Cortex of kidney (tissue), 1 donor: ENCODE data around the gene PECR.
"Not testable (repeated sequence)": the region's sequence is repeated elsewhere in the genome, so short reads cannot be mapped to it uniquely, and the experiment has no call there.

Experiments used
- DNase-seq: peaks from one replicate; lab custom pipeline; 2025; lab: John Stamatoyannopoulos, UW

The PECR gene

DNA sequence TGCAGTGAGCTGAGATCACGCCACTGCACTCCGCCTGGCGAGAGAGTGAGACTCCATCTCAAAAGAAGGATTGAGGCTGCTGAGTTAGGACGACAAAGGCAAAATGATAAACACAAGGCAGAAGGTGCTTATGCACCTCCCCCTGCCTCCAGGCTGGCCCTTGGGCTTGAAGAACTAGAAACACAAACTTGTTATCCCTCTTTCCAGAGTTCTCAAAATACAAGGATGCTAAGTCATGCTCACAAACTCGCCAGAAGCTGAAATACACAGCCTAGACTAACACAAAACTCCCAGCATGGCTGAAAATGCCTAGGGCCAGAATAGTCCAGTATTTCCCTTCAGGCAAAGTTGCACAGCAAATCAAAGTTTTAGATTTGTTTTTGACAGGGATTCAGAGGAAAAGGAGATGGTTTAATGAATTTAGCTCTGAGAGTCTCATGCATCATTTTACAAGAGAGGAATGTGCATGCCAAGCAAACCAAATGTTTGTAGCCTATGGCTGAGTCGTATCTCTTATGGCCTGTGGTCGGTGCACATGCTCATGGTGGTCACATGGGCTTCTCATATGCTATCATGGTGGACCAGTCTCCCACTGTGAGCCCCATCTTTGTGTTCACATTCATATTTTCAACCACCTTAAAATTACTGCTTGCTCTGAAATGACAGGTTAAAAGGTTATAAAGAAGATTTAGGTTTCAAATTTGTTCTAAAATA, 52.0 kb downstream of the PECR start:
- DNase-seq = no peak

DNA sequence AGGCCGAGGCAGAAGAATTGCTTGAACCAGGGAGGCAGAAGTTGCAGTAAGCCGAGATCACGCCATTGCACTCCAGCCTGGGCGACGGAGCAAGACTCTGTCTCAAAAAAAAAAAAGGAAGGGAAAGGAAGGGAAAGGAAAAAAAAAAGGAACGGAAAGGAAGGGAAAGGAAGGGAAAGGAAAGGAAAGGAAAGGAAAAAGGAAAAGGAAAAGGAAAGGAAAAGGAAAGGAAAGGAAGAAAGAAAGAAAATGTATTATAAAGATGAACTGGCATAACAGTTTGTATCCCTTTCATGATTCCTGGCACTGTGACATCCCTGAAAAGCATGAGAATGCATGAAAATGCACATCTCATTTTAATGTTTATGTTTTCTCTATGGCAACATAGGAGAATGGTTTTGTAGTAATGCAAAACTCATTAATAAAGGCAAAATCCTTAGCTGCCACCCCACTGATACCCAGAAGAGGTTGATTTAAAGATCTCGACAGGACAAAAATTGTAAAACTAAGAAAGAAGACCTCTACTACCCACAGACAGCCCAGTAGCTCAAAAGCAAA, 56.8 kb downstream of the PECR start:
- no peak for DNase-seq

DNA sequence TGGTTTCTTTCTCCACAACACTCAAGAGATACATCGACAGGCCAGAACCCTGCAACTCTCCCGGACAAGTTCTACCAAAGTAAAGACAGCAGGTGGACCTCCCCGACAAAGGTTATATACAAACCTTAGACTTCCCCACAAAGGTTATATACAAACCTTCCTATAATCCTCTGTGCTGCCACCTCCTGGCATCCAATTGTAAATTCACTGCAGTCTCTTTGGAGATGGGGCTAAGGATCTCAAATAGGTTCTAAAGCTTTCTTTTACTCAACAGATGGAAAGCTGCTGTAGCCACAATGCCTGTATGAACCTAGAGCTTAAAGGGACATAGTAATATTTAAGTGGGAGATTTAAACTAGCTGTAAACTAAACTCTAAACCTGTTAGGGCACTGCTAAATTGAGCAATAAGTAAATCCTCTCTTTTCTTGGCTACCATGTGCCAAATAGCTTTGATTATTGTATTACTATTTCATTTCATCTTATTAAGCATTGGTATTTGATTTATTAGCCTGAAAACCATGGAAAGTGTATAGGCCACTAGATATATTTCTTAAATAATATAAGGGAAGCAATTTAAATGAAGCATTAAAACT, 58.5 kb downstream of the PECR start:
- DNase-seq = no peak

DNA sequence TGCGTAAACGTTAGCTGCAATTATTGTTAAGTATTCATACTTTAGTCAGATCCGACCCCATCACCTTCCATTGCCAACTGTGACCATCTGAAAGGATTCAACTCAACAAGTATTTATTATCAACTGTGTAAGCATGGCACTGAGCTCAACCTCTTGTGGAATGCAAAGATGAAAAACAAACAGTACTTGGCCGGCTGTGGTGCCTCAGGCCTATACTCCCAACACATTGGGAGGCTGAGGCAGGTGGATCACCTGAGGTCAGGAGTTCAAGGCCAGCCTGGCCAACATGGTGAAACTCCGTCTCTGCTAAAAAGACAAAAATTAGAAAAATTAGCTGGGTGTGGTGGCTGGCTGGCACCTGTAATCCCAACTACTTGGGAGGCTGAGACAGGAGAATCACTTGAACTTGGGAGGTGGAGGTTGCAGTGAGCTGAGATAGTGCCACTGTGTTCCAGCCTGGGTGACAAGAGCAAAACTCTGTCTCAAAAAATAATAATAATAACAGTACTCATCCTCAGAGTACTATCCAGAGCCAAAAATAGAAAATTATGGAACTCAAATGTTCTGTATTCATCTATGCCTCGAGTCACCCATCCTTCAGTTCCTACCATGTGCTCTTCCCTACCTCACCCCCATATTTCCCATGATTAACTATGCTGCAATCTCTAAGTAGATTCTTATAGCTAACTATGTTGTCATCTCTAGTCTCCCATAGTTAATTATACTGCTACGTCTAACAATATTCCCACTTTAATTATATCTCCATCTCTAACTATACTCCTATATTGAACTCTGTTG, 59.6 kb downstream of the PECR start:
- DNase-seq = no peak

DNA sequence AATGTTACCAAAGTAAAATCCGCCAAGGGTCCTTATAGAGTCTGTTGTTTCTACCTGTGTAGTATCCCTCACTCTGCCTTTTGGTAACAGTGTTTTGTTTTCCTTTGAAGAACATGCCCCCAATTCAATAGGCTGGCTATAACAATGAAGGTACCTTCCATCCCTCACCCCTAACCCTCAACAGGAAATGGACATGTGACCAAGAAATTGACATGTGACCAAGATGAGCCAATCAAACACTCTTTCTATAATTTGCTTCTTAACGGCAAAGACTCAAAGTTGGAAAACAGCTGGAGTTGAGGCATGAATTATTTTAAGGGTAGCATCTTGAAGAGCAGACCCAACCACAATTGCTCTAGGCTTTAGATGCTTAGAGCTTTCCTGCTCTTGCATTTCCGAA, 62.9 kb downstream of the PECR start:
- DNase-seq = no peak

DNA sequence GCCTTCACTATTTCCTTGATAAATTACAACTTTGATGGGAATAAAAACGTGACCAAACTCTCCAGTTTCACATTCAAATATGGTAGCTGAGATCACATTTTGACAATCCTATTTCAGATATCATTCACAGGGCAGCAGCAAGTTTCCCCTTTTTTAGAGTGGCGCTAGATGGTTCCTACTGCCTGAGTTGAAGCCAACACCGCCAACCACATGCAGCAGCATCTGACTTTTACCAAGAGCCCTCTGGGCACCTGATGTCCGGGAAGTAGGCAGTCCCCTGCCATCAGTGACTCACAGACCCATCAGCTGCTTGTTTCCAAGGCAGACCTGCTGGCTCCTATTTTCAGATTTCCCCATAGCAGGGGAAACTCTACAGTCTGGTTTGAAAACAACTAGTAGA, 64.2 kb downstream of the PECR start:
- DNase-seq = no peak

DNA sequence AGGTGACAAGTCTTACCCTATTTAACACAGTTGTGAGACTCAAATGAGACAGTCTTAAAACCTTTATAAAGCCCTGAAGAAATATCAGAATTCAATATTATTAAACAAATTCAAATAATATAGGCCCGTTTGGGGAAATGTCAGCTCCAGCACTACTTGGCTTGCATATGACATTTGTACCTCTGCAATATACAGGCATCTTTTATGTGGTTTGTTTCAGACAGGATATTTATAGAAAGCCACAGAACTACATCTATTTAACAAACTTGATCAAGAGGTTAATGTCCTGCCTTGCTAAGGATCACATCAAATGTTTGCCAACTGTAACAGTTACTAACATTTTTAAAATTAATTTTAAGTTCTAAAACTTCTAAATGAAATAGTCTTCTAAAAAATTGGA, 65.0 kb downstream of the PECR start:
- DNase-seq = no peak

DNA sequence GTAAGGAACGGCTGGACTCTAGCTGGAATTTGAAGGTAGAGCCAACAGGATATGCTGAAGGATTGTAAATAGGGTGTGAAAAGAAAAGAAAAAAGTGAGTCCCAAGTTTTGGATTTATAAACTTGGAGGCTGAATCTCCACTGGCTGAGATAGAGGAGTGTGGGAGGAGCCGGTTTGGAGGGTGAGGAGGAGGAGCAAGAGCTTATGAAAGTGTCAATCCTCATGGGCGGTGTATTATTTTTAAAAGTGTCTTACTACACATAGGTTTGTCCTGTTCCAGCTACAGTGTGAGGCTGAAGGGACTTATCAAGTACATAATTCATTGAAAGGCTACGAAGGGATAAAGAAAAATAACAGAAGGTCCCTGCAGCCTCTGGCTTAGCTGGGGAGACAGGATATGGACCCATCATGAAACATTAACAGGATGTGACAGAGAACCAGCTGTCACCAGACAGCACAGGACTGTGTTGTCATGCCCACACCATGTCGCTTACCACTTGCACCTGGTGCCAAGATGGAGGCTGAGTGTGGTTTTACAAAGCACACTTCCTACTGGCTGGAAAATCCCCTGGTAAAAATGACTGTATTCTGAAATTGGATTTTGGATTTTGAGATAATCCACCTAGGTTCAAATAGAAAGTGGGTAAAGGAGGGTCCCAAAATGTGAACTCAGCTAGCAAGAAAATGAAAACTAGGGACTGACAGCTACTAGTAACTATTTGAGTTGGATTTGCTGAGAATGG, 65.7 kb downstream of the PECR start:
- DNase-seq = no peak

DNA sequence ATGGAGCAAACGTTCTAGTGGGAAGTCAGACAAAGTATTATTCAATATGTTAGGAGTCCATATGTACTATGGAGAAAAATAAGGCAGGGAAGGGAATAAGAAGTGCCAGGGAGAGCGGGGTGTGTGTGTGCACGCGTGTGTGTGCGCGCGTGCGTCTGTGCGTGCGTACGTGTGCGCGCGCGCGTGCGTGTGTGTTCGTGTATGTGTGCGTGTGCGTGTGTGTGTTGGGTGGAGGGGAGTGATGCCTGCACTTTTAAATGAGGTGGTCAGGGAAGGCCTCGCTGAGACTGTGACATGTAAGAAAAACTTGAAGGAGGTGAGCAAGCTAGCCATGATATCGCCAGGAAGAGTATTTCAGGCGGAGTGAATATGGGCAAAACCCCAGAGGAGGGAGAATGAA, 66.6 kb downstream of the PECR start:
- no peak for DNase-seq

DNA sequence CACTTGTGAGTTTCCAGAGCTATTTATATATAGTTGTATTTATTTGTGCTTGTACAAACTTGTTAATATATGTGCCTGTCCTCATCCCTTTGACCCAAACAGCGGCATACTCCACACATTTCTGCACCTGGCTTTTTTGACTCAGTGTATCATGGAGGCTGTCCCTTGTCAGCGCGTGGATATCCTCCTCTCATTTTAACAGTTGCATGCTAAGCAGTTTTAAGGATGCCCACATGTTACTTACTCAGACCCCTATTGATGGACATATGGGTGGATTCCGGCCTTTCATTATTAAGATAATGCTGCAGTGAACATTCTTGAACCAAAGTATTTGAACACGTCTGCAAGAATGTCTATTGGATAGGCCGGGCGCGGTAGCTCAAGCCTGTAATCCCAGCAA, 67.6 kb downstream of the PECR start:
- no peak for DNase-seq

DNA sequence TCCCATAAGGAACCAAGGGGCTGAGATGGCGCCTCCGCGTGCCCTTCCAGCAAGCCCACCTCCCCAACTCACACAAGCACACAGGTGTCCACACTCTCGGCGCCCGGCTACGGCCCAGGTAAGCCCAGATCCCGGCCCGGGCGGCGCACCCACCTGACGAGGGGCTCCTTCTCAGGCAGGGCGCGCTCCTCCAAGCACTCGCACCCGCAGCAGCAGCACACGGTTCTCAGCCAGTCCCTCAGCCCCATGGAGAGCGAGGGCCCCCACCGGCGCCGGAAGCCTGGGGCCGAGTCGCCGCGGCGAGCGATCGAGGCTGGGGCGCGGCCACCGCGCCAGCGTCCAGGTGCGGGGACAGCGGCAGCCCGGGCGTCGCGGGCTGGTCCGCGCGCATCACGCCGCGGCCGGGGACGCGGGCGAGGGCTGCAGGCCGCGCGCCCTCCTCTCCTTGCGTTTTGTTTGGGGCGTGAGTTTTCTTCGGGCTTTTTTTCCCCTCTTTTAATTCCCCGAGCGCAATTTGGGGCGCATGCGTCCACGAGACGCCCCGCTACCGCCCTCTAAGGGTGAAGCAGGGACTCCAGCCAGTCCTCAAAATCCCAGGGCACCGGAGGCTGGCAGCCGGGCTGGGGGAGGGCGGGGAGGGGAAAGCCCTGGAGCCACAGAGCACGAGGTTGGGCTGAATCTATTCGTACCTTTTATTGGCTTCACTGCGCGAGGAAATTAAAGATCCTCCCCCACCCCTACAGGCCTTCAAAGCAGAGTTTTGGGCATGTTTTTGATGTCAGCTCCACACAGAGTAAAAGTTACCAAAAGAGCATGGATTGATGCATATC, 68.3 kb downstream of the PECR start, which contains the start of gene MREG:
Gene MREG, minus strand, starts transcription at position 472 of the 830 bp plus-strand sequence. Its CDS starts 224 bp downstream, at position 248.
- DNase-seq = no peak

DNA sequence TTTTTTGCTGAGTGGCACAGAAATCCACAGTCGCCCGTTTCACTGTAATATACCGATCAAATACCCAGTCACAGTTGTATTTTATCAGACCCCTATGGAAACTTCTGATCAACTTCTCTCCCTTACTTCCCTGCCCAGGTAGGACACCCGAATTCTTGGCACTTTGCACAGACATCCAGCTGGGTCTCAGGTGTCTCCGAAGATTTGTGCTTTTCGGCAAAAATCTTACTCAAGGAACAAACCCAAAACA, 68.9 kb downstream of the PECR start:
- no peak for DNase-seq

DNA sequence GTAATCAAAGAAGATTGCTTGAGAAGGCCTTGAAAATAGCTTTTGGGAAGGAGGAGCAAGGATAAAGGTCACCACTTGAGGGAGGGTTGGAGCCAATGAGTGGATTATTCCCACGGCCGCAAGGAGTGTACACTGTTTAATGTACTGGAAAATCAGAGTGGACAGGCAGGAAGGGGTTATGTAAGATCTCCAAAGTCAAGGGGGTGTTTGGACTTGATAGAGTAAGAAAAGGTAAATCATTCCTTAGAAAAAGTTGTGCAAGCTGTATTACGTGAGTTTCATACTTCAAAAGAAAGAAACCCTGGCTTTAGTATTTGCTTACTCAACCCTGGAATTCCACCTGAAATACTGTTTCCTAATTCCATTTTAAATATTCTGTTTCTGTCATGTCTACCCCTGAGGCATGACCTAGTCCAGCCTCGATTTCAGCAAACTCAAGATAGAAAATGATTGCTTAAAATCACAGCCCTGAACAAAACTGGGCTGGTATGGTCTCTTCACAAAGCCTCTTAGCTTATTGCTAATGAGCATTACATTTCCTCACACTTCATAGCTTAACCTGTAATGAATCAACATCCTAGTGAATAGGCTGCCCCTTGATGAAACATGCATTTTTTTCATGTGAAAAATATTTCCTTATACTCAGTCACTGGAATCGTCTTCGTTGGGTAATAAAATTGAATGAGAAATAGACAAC, 69.3 kb downstream of the PECR start:
- DNase-seq = no peak

DNA sequence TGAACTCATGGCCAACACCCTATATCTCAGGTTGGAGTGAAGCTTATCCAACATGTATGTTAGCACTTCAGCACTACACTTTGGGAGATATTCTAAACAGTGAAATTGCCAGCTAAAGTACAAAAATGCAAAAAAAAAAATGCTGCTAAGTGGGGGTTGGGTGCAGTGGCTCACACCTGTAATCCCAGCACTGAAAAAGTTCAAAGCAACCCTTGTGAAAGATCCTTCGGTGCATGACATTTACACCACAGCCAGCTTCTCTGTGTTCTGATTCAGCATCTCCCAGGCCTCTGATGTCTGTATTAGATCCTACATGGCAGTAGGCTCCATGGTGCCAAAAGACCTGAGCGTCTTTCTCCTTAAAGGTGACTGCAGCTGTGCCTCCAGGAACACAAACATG, 72.4 kb downstream of the PECR start:
- not testable (repeated sequence) for DNase-seq

DNA sequence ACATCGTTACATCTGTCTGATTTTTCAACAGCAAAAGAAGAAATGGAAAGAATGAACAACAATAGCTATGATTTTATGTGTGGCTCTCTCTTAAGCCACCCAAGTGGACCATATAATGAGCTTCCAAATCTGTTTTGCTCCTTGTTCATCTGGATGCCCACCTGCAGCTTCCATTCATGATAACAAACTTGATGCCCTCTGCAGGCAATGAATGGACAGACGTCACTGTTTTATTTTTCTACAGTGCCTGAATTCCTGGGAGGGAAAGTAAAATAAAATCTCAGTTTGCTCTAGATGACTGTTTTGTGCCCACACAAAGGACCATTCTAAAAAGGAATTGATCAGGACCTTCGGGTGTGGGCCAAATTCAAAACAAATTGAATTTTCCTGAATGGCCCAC, 73.2 kb downstream of the PECR start:
- no peak for DNase-seq

DNA sequence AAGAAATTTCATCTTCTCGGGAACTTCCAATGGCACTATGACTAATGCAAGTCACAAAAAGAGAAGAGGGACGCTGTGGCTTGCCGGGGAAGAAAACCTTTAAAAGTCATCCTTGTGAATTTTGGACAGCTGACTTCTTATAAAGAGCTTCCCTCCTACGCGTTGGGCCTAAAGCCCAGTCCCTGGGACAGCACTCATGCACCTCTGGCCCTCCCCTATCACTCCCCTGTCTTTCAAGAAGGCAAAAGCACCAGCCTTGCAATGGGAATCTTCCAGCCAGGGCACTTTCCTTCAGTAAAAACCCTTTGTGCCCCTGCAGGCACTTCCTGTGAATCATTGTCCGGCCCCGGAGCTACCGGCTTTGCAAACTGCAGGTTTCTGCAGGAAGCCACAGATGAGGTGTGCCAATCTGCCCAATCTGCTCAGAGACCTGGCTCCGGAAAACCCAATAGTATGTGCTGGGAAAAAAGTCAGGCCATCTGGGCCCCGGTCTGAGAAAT, 75.4 kb downstream of the PECR start:
- DNase-seq = no peak

DNA sequence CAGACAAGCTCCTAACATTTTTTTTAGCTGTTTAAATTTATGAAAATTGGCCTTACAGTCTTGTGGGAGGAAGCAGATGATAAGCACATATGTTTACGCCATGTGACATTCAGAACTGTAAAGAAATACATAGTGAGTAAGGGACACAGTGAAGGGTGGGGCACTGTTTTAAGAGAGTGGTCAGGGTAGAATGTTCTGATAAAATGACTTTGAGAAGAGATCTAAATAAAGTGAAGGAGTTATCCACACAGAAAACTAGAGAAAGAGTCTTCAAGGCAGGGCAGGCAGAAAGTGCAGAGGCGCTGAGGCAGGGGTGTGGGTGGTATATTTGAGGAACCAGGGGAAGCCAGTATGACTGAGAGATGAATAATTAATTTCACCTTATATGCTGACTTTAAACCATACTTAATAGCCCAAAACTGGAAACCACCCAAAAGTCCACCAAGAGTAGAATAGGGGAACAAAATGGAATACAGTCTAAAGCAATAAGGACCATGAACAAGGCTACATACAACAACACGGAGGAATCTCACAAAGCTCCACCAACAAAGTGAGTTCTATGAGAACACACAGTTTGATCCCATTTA, 76.8 kb downstream of the PECR start:
- no peak for DNase-seq

DNA sequence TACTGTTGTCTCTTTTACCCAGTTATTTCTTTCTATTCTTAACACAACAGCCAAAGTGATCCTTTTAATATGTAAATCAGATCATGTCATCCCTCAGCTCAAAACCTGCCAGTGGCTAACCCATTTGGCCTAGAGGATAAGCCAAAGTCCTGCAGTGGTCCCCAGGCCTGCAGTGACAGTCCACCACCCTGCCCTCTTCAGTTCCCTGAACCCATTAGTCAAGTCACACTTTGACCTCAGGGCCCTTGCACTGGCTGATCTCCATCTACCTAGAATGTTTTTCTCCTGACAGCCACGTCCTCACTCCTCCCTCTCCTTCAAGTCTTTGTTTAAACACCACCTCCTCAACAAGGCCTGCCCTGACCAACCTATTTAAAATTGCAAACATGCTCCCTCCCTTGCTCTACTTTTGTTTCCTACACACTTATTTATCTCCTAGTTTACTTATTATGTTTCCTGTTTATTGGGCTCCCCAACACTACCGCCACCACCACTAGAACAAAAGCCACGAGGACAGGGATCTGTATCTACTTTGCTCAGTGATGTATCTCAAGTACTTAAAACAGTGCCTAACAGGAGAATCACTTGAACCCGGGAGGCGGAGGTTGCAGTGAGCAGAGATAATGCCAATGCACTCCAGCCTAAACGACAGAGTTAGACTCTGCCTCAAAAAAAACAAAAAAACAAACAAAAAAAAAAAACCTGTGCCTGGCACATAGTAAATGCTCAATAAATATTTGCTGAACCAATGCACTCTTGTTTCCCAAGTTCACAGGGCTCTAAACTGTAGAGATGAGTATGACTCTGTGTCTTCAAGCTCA, 77.5 kb downstream of the PECR start:
- no peak for DNase-seq

DNA sequence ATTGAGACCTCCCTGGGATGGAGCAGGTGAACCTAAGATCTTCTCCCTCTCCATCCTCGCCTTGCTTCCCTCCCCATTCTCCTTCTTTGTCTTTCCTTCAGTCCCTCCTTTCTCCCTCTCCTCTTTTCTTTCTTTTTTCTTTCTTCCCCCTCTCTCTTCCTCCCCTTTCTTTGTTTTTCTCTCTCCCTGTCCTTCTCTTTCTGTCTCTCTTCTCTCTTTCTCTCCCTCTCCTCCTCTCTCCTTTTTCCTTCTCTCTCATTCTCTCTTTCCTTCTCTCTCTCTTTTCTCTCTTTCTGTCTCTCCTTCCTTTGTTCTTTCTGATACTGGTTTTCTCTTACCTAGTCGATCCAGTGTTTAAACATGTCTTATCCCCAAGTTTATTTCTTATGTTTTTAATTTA, 78.9 kb downstream of the PECR start:
- DNase-seq = no peak
